ENCODE measurements around the gene SRGAP2C. TPM values are rescaled to one million over a fixed set of nuclear protein-coding genes. Genes with fewer than 3 reads are reported as not detected.
"Not testable (repeated sequence)": the region's sequence is repeated elsewhere in the genome, so short reads cannot be mapped to it uniquely, and the experiment has no call there.

The SRGAP2C gene
- total RNA-seq, 4 donors from 2014 or later, result 2.5 to 6.0 (median 3.5) TPM

GRCh38 chr1:121374851-121375367 is 190.1 kb downstream of the SRGAP2C start:
- H3K27me3 ChIP-seq; H3K36me3 ChIP-seq; H3K4me3 ChIP-seq; H3K27ac ChIP-seq; intact Hi-C loops (cut with DNase I; ENCODE audit: low total_unique reads); H3K9me3 ChIP-seq; ATAC-seq; DNase-seq; in situ Hi-C loops (cut with MboI; ENCODE audit: low sequenced_read_pairs in 4 of 4); H3K4me1 ChIP-seq: not testable (repeated sequence)

GRCh38 chr1:121376986-121377385 is 192.2 kb downstream of the SRGAP2C start:
- H3K27me3 ChIP-seq; ATAC-seq; in situ Hi-C loops (cut with MboI; ENCODE audit: low sequenced_read_pairs in 4 of 4): not testable (repeated sequence)

GRCh38 chr1:121378757-121379156 is 194.0 kb downstream of the SRGAP2C start:
- intact Hi-C loops (cut with DNase I; ENCODE audit: low total_unique reads); H3K4me1 ChIP-seq; H3K27ac ChIP-seq; H3K36me3 ChIP-seq; H3K4me3 ChIP-seq; DNase-seq; H3K9me3 ChIP-seq; ATAC-seq; H3K27me3 ChIP-seq; in situ Hi-C loops (cut with MboI; ENCODE audit: low sequenced_read_pairs in 4 of 4): not testable (repeated sequence)

More at GRCh38 chr1:121376986-121377385, 192.2 kb downstream of the SRGAP2C start:
- H3K36me3 ChIP-seq; H3K27ac ChIP-seq; intact Hi-C loops (cut with DNase I; ENCODE audit: low total_unique reads); H3K9me3 ChIP-seq; H3K4me1 ChIP-seq; H3K4me3 ChIP-seq; DNase-seq: not testable (repeated sequence)

- DNase-seq; intact Hi-C loops (cut with DNase I; ENCODE audit: low total_unique reads); H3K27ac ChIP-seq; H3K9me3 ChIP-seq; H3K27me3 ChIP-seq; H3K36me3 ChIP-seq; H3K4me1 ChIP-seq; in situ Hi-C loops (cut with MboI; ENCODE audit: low sequenced_read_pairs in 4 of 4); H3K4me3 ChIP-seq: not testable (repeated sequence)
- peak; percentile 19 to 35 for ATAC-seq
These were observed 200.0 kb downstream of the SRGAP2C start for GRCh38 chr1:121384754-121385153.

GRCh38 chr1:121385162-121385561 is 200.4 kb downstream of the SRGAP2C start:
- H3K27me3 ChIP-seq; in situ Hi-C loops (cut with MboI; ENCODE audit: low sequenced_read_pairs in 4 of 4); H3K4me1 ChIP-seq; H3K9me3 ChIP-seq; H3K27ac ChIP-seq; intact Hi-C loops (cut with DNase I; ENCODE audit: low total_unique reads); DNase-seq; H3K4me3 ChIP-seq; H3K36me3 ChIP-seq: not testable (repeated sequence)
- ATAC-seq, result peak; percentile 66 to 73

- H3K9me3 ChIP-seq; H3K36me3 ChIP-seq; ATAC-seq; H3K27me3 ChIP-seq; H3K4me1 ChIP-seq; intact Hi-C loops (cut with DNase I; ENCODE audit: low total_unique reads); DNase-seq; in situ Hi-C loops (cut with MboI; ENCODE audit: low sequenced_read_pairs in 4 of 4); H3K4me3 ChIP-seq; H3K27ac ChIP-seq: not testable (repeated sequence)
These were observed 201.0 kb downstream of the SRGAP2C start for GRCh38 chr1:121385563-121386288.

- H3K36me3 ChIP-seq; H3K27ac ChIP-seq; H3K4me3 ChIP-seq; in situ Hi-C loops (cut with MboI; ENCODE audit: low sequenced_read_pairs in 4 of 4); H3K9me3 ChIP-seq; H3K27me3 ChIP-seq; H3K4me1 ChIP-seq; DNase-seq; intact Hi-C loops (cut with DNase I; ENCODE audit: low total_unique reads): not testable (repeated sequence)
- peak in 1 of 2 donors; percentile 36 for ATAC-seq
These were observed 201.7 kb downstream of the SRGAP2C start for GRCh38 chr1:121386319-121386948.

GRCh38 chr1:121389895-121390560 is 205.3 kb downstream of the SRGAP2C start:
- H3K4me1 ChIP-seq; ATAC-seq; in situ Hi-C loops (cut with MboI; ENCODE audit: low sequenced_read_pairs in 4 of 4); H3K27ac ChIP-seq; H3K36me3 ChIP-seq; H3K27me3 ChIP-seq; H3K4me3 ChIP-seq; H3K9me3 ChIP-seq; intact Hi-C loops (cut with DNase I; ENCODE audit: low total_unique reads); DNase-seq: not testable (repeated sequence)

GRCh38 chr1:121392130-121392529 is 207.4 kb downstream of the SRGAP2C start:
- H3K36me3 ChIP-seq; in situ Hi-C loops (cut with MboI; ENCODE audit: low sequenced_read_pairs in 4 of 4); H3K4me1 ChIP-seq; ATAC-seq; H3K4me3 ChIP-seq; intact Hi-C loops (cut with DNase I; ENCODE audit: low total_unique reads); DNase-seq; H3K9me3 ChIP-seq; H3K27ac ChIP-seq: not testable (repeated sequence)
- peaks cover 0 to 14% (median 0%) of the 10 kb centered on the region in 3 donors for H3K27me3 ChIP-seq

GRCh38 chr1:121395718-121396201 is 211.0 kb downstream of the SRGAP2C start:
- Histone ChIP-seq H3K27me3 (peaks cover 0 to 14% (median 0%) of the 10 kb centered on the region in 3 donors), H3K4me3 (peak overlapping the region; percentile 38 to 67 (median 61))
- intact Hi-C loops (cut with DNase I; ENCODE audit: low total_unique reads); DNase-seq; H3K36me3 ChIP-seq; in situ Hi-C loops (cut with MboI; ENCODE audit: low sequenced_read_pairs in 4 of 4); H3K27ac ChIP-seq; ATAC-seq; H3K9me3 ChIP-seq; H3K4me1 ChIP-seq: not testable (repeated sequence)

GRCh38 chr1:121396335-121397081 is 211.7 kb downstream of the SRGAP2C start:
- H3K36me3 ChIP-seq; intact Hi-C loops (cut with DNase I; ENCODE audit: low total_unique reads); H3K9me3 ChIP-seq; DNase-seq; H3K4me1 ChIP-seq; in situ Hi-C loops (cut with MboI; ENCODE audit: low sequenced_read_pairs in 4 of 4); ATAC-seq: not testable (repeated sequence)
- peaks cover 0 to 14% (median 0%) of the 10 kb centered on the region in 3 donors for H3K27me3 ChIP-seq
- H3K27ac ChIP-seq, result peak overlapping the region in 1 of 4 donors; percentile 9
- H3K4me3 ChIP-seq, result peak overlapping the region; percentile 54 to 67 (median 61)

All from gastrocnemius medialis (tissue), 4 donors.